Glutamatergic neuron (in vitro differentiated cells): Measurements from ENCODE around the gene NEURL1B. TPM values are rescaled to one million over a fixed set of nuclear protein-coding genes. Genes with fewer than 3 reads are reported as not detected.

ENCODE experiments used
- DNase-seq: peaks from one replicate; pipeline ENCODE4 v3.0.0; 2022
- H3K27ac Mint-ChIP-seq: one replicate; pipeline ENCODE4 v1.8.0; 2020; ENCODE audit warnings: mild to moderate bottlenecking, mixed read lengths, inconsistent platforms; ENCODE audit not compliant: unreplicated experiment
- H3K27me3 Mint-ChIP-seq: one replicate; pipeline ENCODE4 v1.8.0; 2020; ENCODE audit warnings: mild to moderate bottlenecking, moderate library complexity, mixed read lengths, inconsistent platforms; ENCODE audit not compliant: unreplicated experiment
- H3K36me3 Mint-ChIP-seq: one replicate; pipeline ENCODE4 v1.8.0; 2020; ENCODE audit warnings: mild to moderate bottlenecking, mixed read lengths, inconsistent platforms; ENCODE audit not compliant: unreplicated experiment
- H3K4me1 Mint-ChIP-seq: one replicate; pipeline ENCODE4 v1.8.0; 2020; ENCODE audit warnings: mild to moderate bottlenecking, low read depth, mixed read lengths, inconsistent platforms; ENCODE audit not compliant: unreplicated experiment
- H3K4me3 Mint-ChIP-seq: one replicate; pipeline ENCODE4 v1.8.0; 2020; ENCODE audit warnings: mild to moderate bottlenecking, mixed read lengths, inconsistent platforms; ENCODE audit not compliant: unreplicated experiment
- H3K9me3 Mint-ChIP-seq: one replicate; pipeline ENCODE4 v1.8.0; 2020; ENCODE audit warnings: mild to moderate bottlenecking, moderate library complexity, mixed read lengths, inconsistent platforms; ENCODE audit not compliant: unreplicated experiment
- CTCF ChIP-seq: fragments of 200-600 bp; sonication (generic); IDR thresholded peaks from one replicate; pipeline ENCODE4 v1.5.0; 2021; ENCODE audit not compliant: partially characterized antibody, unreplicated experiment
- total RNA-seq: library from RNA; stranded (reverse); fragmentation: NEBNext Ultra II Directional; extraction: Animal tissue kit (Norgen Biotek cat#: 25700); gene quantifications from one replicate; pipeline ENCODE4 v1.2.1, GENCODE V29; 2021; ENCODE audit not compliant: unreplicated experiment

Gene NEURL1B
- total RNA-seq, 1 donor from 2014 or later, result 11.4 TPM

- Mint-ChIP-seq H3K4me1 (peaks cover 6% of the 10 kb centered on the region), H3K4me3 (no peak overlapping the region), H3K27me3 (peaks cover 7% of the 10 kb centered on the region), H3K9me3 (no peaks in the 10 kb centered on the region), H3K36me3 (no peaks in the 10 kb centered on the region), H3K27ac (no peak overlapping the region)
- TF ChIP-seq CTCF, result no peak
- no peak for DNase-seq
Measured at GRCh38 chr5:172630082-172630481, 11.0 kb upstream of the NEURL1B start.

- no peak for TF ChIP-seq CTCF
- no peak for DNase-seq
- H3K27me3 Mint-ChIP-seq, result peaks cover 7% of the 10 kb centered on the region
- H3K4me1 Mint-ChIP-seq, result peaks cover 6% of the 10 kb centered on the region
- H3K4me3 Mint-ChIP-seq, result no peak overlapping the region
- no peaks in the 10 kb centered on the region for H3K36me3 Mint-ChIP-seq
- H3K9me3 Mint-ChIP-seq, result no peaks in the 10 kb centered on the region
- H3K27ac Mint-ChIP-seq, result no peak overlapping the region
Measured at GRCh38 chr5:172630482-172630881, 10.6 kb upstream of the NEURL1B start.

GRCh38 chr5:172630986-172631385 is 10.1 kb upstream of the NEURL1B start:
- no peak for TF ChIP-seq CTCF
- H3K36me3 Mint-ChIP-seq, result no peaks in the 10 kb centered on the region
- no peaks in the 10 kb centered on the region for H3K9me3 Mint-ChIP-seq
- peaks cover 4% of the 10 kb centered on the region for H3K4me1 Mint-ChIP-seq
- no peak overlapping the region for H3K4me3 Mint-ChIP-seq
- peaks cover 7% of the 10 kb centered on the region for H3K27me3 Mint-ChIP-seq
- no peak overlapping the region for H3K27ac Mint-ChIP-seq
- DNase-seq, result no peak

- Mint-ChIP-seq H3K4me1 (no peaks in the 10 kb centered on the region), H3K27me3 (peaks cover 3% of the 10 kb centered on the region), H3K9me3 (no peaks in the 10 kb centered on the region), H3K27ac (no peak overlapping the region), H3K4me3 (no peak overlapping the region), H3K36me3 (no peaks in the 10 kb centered on the region)
- DNase-seq, result no peak
- TF ChIP-seq CTCF, result no peak
Measured at GRCh38 chr5:172632346-172633092, 8.5 kb upstream of the NEURL1B start.

- no peak overlapping the region for H3K4me3 Mint-ChIP-seq
- H3K9me3 Mint-ChIP-seq, result peaks cover 3% of the 10 kb centered on the region
- H3K36me3 Mint-ChIP-seq, result no peaks in the 10 kb centered on the region
- TF ChIP-seq CTCF, result no peak
- no peaks in the 10 kb centered on the region for H3K4me1 Mint-ChIP-seq
- peaks cover 5% of the 10 kb centered on the region for H3K27me3 Mint-ChIP-seq
- no peak overlapping the region for H3K27ac Mint-ChIP-seq
- DNase-seq, result no peak
Measured at GRCh38 chr5:172633403-172633970, 7.6 kb upstream of the NEURL1B start.
